IMR-90 (cell line): ENCODE data around the gene CACNG7. TPM values are rescaled to one million over a fixed set of nuclear protein-coding genes. Genes with fewer than 3 reads are reported as not detected.

Experiments
- ATAC-seq: fragments of 200-7000 bp; cut with Tn5 transposase; 2 replicates; pipeline ENCODE4 v1.9.1; 2020; ENCODE audit warnings: low read depth, mild to moderate bottlenecking, moderate library complexity
- BruUV-seq: library from RNA; stranded (reverse); fragments of 400-500 nt; replicated peaks from 2 replicates; lab custom pipeline; 2021; lab: Mats Ljungman, UMichigan
- CTCF ChIA-PET: fragments of 300-600 bp; formaldehyde crosslinking; extraction: SDS; loops from one replicate; lab custom pipeline; 2021; ENCODE audit warnings: antibody characterized with exemption; lab: Yijun Ruan, JAX
- POLR2A ChIA-PET: fragments of 300-600 bp; sonication (Branson Sonifier 250); formaldehyde crosslinking; loops from one replicate; lab custom pipeline; 2022; ENCODE audit warnings: antibody characterized with exemption; ENCODE audit not compliant: unreplicated experiment; lab: Charles Lee
- DNase-seq: peaks from one replicate; pipeline ENCODE4 v3.0.0; 2013
- H2AFZ ChIP-seq: replicated peaks from 2 replicates; pipeline ENCODE3; 2013; ENCODE audit warnings: low read length, mild to moderate bottlenecking; ENCODE audit not compliant: poor library complexity
- H2AK5ac ChIP-seq: 2 replicates; pipeline ENCODE4 v1.6.1; 2013; ENCODE audit warnings: low read depth, low read length, inconsistent platforms
- H2AK9ac ChIP-seq: replicated peaks from 2 replicates; pipeline ENCODE3; 2013; ENCODE audit warnings: mild to moderate bottlenecking, low read depth, low read length, moderate library complexity; ENCODE audit not compliant: poor library complexity
- H2BK120ac ChIP-seq: 2 replicates; pipeline ENCODE4 v1.6.1; 2013; ENCODE audit warnings: low read depth, low read length, inconsistent platforms
- H2BK15ac ChIP-seq: 3 replicates; pipeline ENCODE4 v1.6.1; 2013; ENCODE audit warnings: low read depth, low read length, inconsistent platforms
- H2BK20ac ChIP-seq: 2 replicates; pipeline ENCODE4 v1.6.1; 2013; ENCODE audit warnings: low read depth, mild to moderate bottlenecking, inconsistent platforms, low read length, moderate library complexity
- H2BK5ac ChIP-seq: 2 replicates; pipeline ENCODE4 v1.6.1; 2013; ENCODE audit warnings: mild to moderate bottlenecking, low read depth, low read length, inconsistent platforms; ENCODE audit not compliant: poor library complexity, severe bottlenecking
- H3K14ac ChIP-seq: replicated peaks from 2 replicates; pipeline ENCODE4 v1.6.1; 2013; ENCODE audit warnings: low read depth, low read length, inconsistent platforms
- H3K18ac ChIP-seq: 2 replicates; pipeline ENCODE4 v1.6.1; 2013; ENCODE audit warnings: low read depth, low read length, control low read depth
- H3K23ac ChIP-seq: 2 replicates; pipeline ENCODE4 v1.6.1; 2013; ENCODE audit warnings: low read depth, low read length, inconsistent platforms
- H3K27ac ChIP-seq: 2 replicates; pipeline ENCODE4 v1.5.1; 2013; ENCODE audit warnings: mild to moderate bottlenecking, control low read depth, low read length; ENCODE audit not compliant: insufficient read depth
- H3K27me3 ChIP-seq: 2 replicates; pipeline ENCODE4 v1.6.1; 2013; ENCODE audit warnings: low read length; ENCODE audit not compliant: control insufficient read depth, insufficient read depth
- H3K36me3 ChIP-seq: 2 replicates; pipeline ENCODE4 v1.6.1; 2013; ENCODE audit warnings: low read length, mixed read lengths; ENCODE audit not compliant: control insufficient read depth, insufficient read depth
- H3K4ac ChIP-seq: 2 replicates; pipeline ENCODE4 v1.6.1; 2013; ENCODE audit warnings: low read depth, low read length, inconsistent platforms
- H3K4me1 ChIP-seq: 2 replicates; pipeline ENCODE4 v1.6.1; 2013; ENCODE audit warnings: low read length, mixed read lengths; ENCODE audit not compliant: control insufficient read depth, insufficient read depth
- H3K4me2 ChIP-seq: 2 replicates; pipeline ENCODE4 v1.6.1; 2013; ENCODE audit warnings: low read depth, mild to moderate bottlenecking, control low read depth, low read length, moderate library complexity
- H3K4me3 ChIP-seq: 2 replicates; pipeline ENCODE4 v1.5.1; 2013; ENCODE audit warnings: low read depth, mild to moderate bottlenecking, control low read depth, low read length, moderate library complexity; ENCODE audit not compliant: insufficient read depth
- H3K56ac ChIP-seq: 2 replicates; pipeline ENCODE4 v1.6.1; 2013; ENCODE audit warnings: low read length, inconsistent platforms; ENCODE audit not compliant: insufficient read depth; ENCODE audit errors: extremely low read depth
- H3K79me1 ChIP-seq, 2 experiments: 2 replicates each; pipeline ENCODE4 v1.6.1; 2013; ENCODE audit warnings: low read length in 2 of 2, inconsistent platforms in 1 of 2, low read depth in 1 of 2
- H3K9ac ChIP-seq: 2 replicates; pipeline ENCODE4 v1.6.1; 2013; ENCODE audit warnings: low read depth, low read length, control low read depth
- H3K9me1 ChIP-seq: 2 replicates; pipeline ENCODE4 v1.6.1; 2013; ENCODE audit warnings: low read length, inconsistent platforms; ENCODE audit not compliant: insufficient read depth
- H3K9me3 ChIP-seq: 2 replicates; pipeline ENCODE4 v1.6.1; 2013; ENCODE audit warnings: low read length; ENCODE audit not compliant: control insufficient read depth, insufficient read depth
- H4K20me1 ChIP-seq: 2 replicates; pipeline ENCODE4 v1.6.1; 2013; ENCODE audit warnings: low read length, inconsistent platforms; ENCODE audit not compliant: insufficient read depth
- H4K5ac ChIP-seq: 2 replicates; pipeline ENCODE4 v1.6.1; 2013; ENCODE audit warnings: mild to moderate bottlenecking, low read depth, low read length, control low read depth
- H4K8ac ChIP-seq, 2 experiments: 2 replicates each; pipeline ENCODE4 v1.6.1; 2013; ENCODE audit warnings: low read depth in 2 of 2, low read length in 2 of 2, control low read depth in 1 of 2, inconsistent platforms in 1 of 2
- H4K91ac ChIP-seq: 2 replicates; pipeline ENCODE4 v1.6.1; 2013; ENCODE audit warnings: low read depth, low read length, inconsistent platforms; ENCODE audit not compliant: insufficient read depth
- BHLHE40 ChIP-seq: fragments of 150-350 bp; IDR thresholded peaks from 2 replicates; pipeline ENCODE4 v1.6.1; 2016; ENCODE audit warnings: mild to moderate bottlenecking, low read depth, low read length
- CEBPB ChIP-seq: IDR thresholded peaks from 2 replicates; pipeline ENCODE4 v1.6.1; 2012; ENCODE audit warnings: low read depth, low read length, improper control_type of control experiment
- CHD1 ChIP-seq: IDR thresholded peaks from 2 replicates; pipeline ENCODE4 v1.6.1; 2012; ENCODE audit warnings: low read depth, low read length, improper control_type of control experiment
- ELK1 ChIP-seq: fragments of 150-350 bp; IDR thresholded peaks from 2 replicates; pipeline ENCODE4 v1.6.1; 2016; ENCODE audit warnings: low read depth, mild to moderate bottlenecking, low read length, moderate library complexity, borderline replicate concordance
- FOS ChIP-seq: fragments of 150-350 bp; IDR thresholded peaks from 2 replicates; pipeline ENCODE4 v1.6.1; 2016; ENCODE audit warnings: low read depth, low read length
- MAZ ChIP-seq: IDR thresholded peaks from 2 replicates; pipeline ENCODE4 v1.6.1; 2012; ENCODE audit warnings: low read depth, mild to moderate bottlenecking, low read length, improper control_type of control experiment, moderate library complexity, borderline replicate concordance
- NFE2L2 ChIP-seq: fragments of 150-350 bp; IDR thresholded peaks from 2 replicates; pipeline ENCODE4 v1.6.1; 2016; ENCODE audit warnings: low read depth, mild to moderate bottlenecking, low read length
- POLR2A ChIP-seq: IDR thresholded peaks from 2 replicates; pipeline ENCODE4 v1.6.1; 2012; ENCODE audit warnings: mild to moderate bottlenecking, low read depth, low read length
- RAD21 ChIP-seq: IDR thresholded peaks from 2 replicates; pipeline ENCODE4 v1.6.1; 2012; ENCODE audit warnings: low read length, improper control_type of control experiment
- RCOR1 ChIP-seq: IDR thresholded peaks from 2 replicates; pipeline ENCODE4 v1.6.1; 2012; ENCODE audit warnings: mild to moderate bottlenecking, low read length, improper control_type of control experiment; ENCODE audit not compliant: insufficient replicate concordance
- RFX5 ChIP-seq: IDR thresholded peaks from 2 replicates; pipeline ENCODE4 v1.8.0; 2012; ENCODE audit warnings: low read depth, mild to moderate bottlenecking, low read length, moderate library complexity
- SMC3 ChIP-seq: fragments of 150-350 bp; IDR thresholded peaks from 2 replicates; pipeline ENCODE4 v1.6.1; 2016; ENCODE audit warnings: low read depth, mild to moderate bottlenecking, antibody characterized with exemption, low read length, moderate library complexity
- USF2 ChIP-seq: fragments of 150-350 bp; IDR thresholded peaks from 2 replicates; pipeline ENCODE4 v1.6.1; 2017; ENCODE audit warnings: mild to moderate bottlenecking, antibody characterized with exemption, low read length, low read depth
- WGBS, 2 experiments: methylation state at CpG; one replicate each; pipeline versions ENCODE4 v1.1.5 to v1.1.7; 2013; ENCODE audit warnings: missing lambda C conversion rate in 2 of 2; ENCODE audit not compliant: insufficient read length in 1 of 2; ENCODE audit errors: extremely low coverage in 2 of 2; 5-methylcytosine and 5-hydroxymethylcytosine counted together
- dilution Hi-C: fragments of 300-500 bp; cut with HindIII; formaldehyde crosslinking; loops from one replicate; pipeline ENCODE4 v1.14.3; 2018; ENCODE audit warnings: low sequenced_read_pairs; ENCODE audit not compliant: unreplicated experiment
- in situ Hi-C: fragments of 300-500 bp; cut with MboI; formaldehyde crosslinking; loops from 3 replicates; pipeline ENCODE4 v1.14.3; 2019; ENCODE audit warnings: low sequenced_read_pairs, inconsistent platforms, mixed read lengths
- intact Hi-C: fragments of 100-400 bp; cut with micrococcal nuclease; formaldehyde crosslinking; loops from 2 replicates; pipeline ENCODE4 v1.10.0; 2022
- polyA plus RNA-seq, 3 experiments: library from polyadenylated mRNA; depleted of rRNA; stranded (reverse); fragments of >200 nt; gene quantifications; 2 replicates each; pipeline ENCODE4 v1.2.3, GENCODE V29; 2012; ENCODE audit warnings: low replicate concordance in 1 of 3
- total RNA-seq: library from RNA; depleted of rRNA; stranded (reverse); fragments of >200 nt; gene quantifications from 2 replicates; pipeline ENCODE4 v1.2.3, GENCODE V29; 2012

Gene CACNG7
- total and polyA plus RNA-seq, 2 of the 4 experiments (the other 2 are of a cell fraction) = 0.36 to 6.7 TPM

GRCh38 chr19:53960187-53960586 is 51.1 kb downstream of the CACNG7 start:
- TF ChIP-seq SMC3 = no peak
- TF ChIP-seq CEBPB = no peak
- TF ChIP-seq FOS = no peak
- no peak for TF ChIP-seq USF2
- TF ChIP-seq RFX5 = no peak
- no peak for TF ChIP-seq BHLHE40
- TF ChIP-seq RAD21 = no peak
- TF ChIP-seq MAZ = no peak
- no peak for TF ChIP-seq POLR2A
- no peak for TF ChIP-seq CHD1
- no peak for TF ChIP-seq NFE2L2
- TF ChIP-seq RCOR1 = no peak
- TF ChIP-seq ELK1 = no peak
- no peak overlapping the region for H4K8ac ChIP-seq
- no peak overlapping the region for H3K9ac ChIP-seq
- DNase-seq (no peak), ATAC-seq (no peak)
- no peak overlapping the region for H3K4ac ChIP-seq
- no peak overlapping the region for H2BK15ac ChIP-seq
- in situ Hi-C loops (no loop called here), dilution Hi-C loops (no loop called here), intact Hi-C loops (no loop called here)
- no peak overlapping the region for H3K18ac ChIP-seq
- no peak overlapping the region for H2AK9ac ChIP-seq
- no peak overlapping the region for H3K14ac ChIP-seq
- POLR2A ChIA-PET = interaction anchor here (0.6 kb wide), 1 partner anchor 1923 kb away, joined by 4 read pairs; no protein-coding TSS in a partner anchor
- peaks cover 67% of the 10 kb centered on the region for H3K27me3 ChIP-seq
- no peaks in the 10 kb centered on the region for H3K36me3 ChIP-seq
- H3K79me1 ChIP-seq = no peaks in the 10 kb centered on the region
- no peak overlapping the region for H2BK5ac ChIP-seq
- WGBS, 2 experiments = 20% methylated on average over 2 of the region's 10 CpGs; no CpG with 5 or more reads in 1 of the 2 experiments
- no peak overlapping the region for H2AFZ ChIP-seq
- CTCF ChIA-PET = no interaction called here
- H3K4me3 ChIP-seq = no peak overlapping the region
- H3K4me1 ChIP-seq = no peaks in the 10 kb centered on the region
- H4K20me1 ChIP-seq = no peaks in the 10 kb centered on the region
- no peaks in the 10 kb centered on the region for H3K9me1 ChIP-seq
- H3K4me2 ChIP-seq = no peak overlapping the region
- H4K5ac ChIP-seq = no peak overlapping the region
- no peak overlapping the region for H3K56ac ChIP-seq
- H3K27ac ChIP-seq = no peak overlapping the region
- H2BK20ac ChIP-seq = no peak overlapping the region
- no peak overlapping the region for H2AK5ac ChIP-seq
- no peak overlapping the region for H4K91ac ChIP-seq
- H2BK120ac ChIP-seq = no peak overlapping the region
- H3K23ac ChIP-seq = no peak overlapping the region
- no TSS peak for BruUV-seq
- H3K9me3 ChIP-seq = no peaks in the 10 kb centered on the region; the same call in 1 of the 2 replicates
